H1 (cell line): ENCODE measurements around the gene CHST10. TPM values are rescaled to one million over a fixed set of nuclear protein-coding genes. Genes with fewer than 3 reads are reported as not detected.

Source experiments
- ASH2L ChIP-seq: fragments of 200-600, 300-600 bp; sonication (generic); IDR thresholded peaks from one replicate; pipeline ENCODE4 v1.7.1; 2017; ENCODE audit warnings: low read length
- EGR1 ChIP-seq: IDR thresholded peaks from 2 replicates; pipeline ENCODE4 v1.6.1; 2011; ENCODE audit warnings: low read depth, low read length, borderline replicate concordance
- GTF2F1 ChIP-seq: IDR thresholded peaks from 2 replicates; pipeline ENCODE4 v1.6.1; 2012; ENCODE audit warnings: low read depth, low read length, improper control_type of control experiment, borderline replicate concordance
- MAX ChIP-seq: IDR thresholded peaks from 2 replicates; pipeline ENCODE4 v1.6.1; 2012; ENCODE audit warnings: inconsistent platforms
- NANOG ChIP-seq: IDR thresholded peaks from 2 replicates; pipeline ENCODE4 v1.6.1; 2011; ENCODE audit warnings: low read length, low read depth, mild to moderate bottlenecking, inconsistent platforms; ENCODE audit not compliant: insufficient read depth, poor library complexity, severe bottlenecking
- YY1 ChIP-seq: IDR thresholded peaks from 2 replicates; pipeline ENCODE4 v1.6.1; 2011; ENCODE audit warnings: low read depth, mild to moderate bottlenecking, low read length
- polyA plus RNA-seq, 7 experiments: library from polyadenylated mRNA; depleted of rRNA in 3 of 7; stranded (reverse) in 5 of 7; unstranded in 2 of 7; fragments of >200 nt in 5 of 7; fragments of 200-250 nt in 2 of 7; gene quantifications; 1 replicate in 5 of 7; 2 replicates in 1 of 7; 4 replicates in 1 of 7; pipeline versions ENCODE4 v1.2.1 to v1.2.3, GENCODE V29; 2011 to 2013; ENCODE audit warnings: missing spikeins in 2 of 7, mixed read lengths in 2 of 7
- total RNA-seq: library from RNA; stranded (reverse); fragmentation: NEBNext Ultra II Directional; extraction: Animal tissue kit (Norgen Biotek cat#: 25700); gene quantifications from 2 replicates; pipeline ENCODE4 v1.2.1, GENCODE V29; 2021

The CHST10 gene
- total and polyA plus RNA-seq, 2 of the 8 experiments (the other 6 are each of a cell fraction or from before 2014, with no cell fraction given), result 27.3 to 29.1 TPM

- TF ChIP-seq GTF2F1, result no peak
- TF ChIP-seq ASH2L, result no peak
- no peak for TF ChIP-seq NANOG
- no peak for TF ChIP-seq YY1
- no peak for TF ChIP-seq EGR1
- no peak for TF ChIP-seq MAX
Observed at GRCh38 chr2:100423631-100424030, 6.2 kb upstream of the CHST10 start (continued).
